HUDEP-2 (cell line): ENCODE data around the gene FMO5.
"Not testable (repeated sequence)": the region's sequence is repeated elsewhere in the genome, so short reads cannot be mapped to it uniquely, and the experiment has no call there.

Experiments
- DNase-seq, 76 experiments: peaks; one replicate each; lab custom pipeline; 2025; ENCODE audit not compliant: unreplicated experiment in 76 of 76; lab: John Stamatoyannopoulos, UW

FMO5 gene

GRCh38 chr1:147240131-147240721, 15.1 kb upstream of the FMO5 start:
- DNase-seq = not testable (repeated sequence)

GRCh38 chr1:147238925-147239820, 14.0 kb upstream of the FMO5 start:
- no peak for DNase-seq

- DNase-seq = no peak
These were observed 13.1 kb upstream of the FMO5 start for GRCh38 chr1:147238053-147238902.

- DNase-seq = no peak
These were observed 12.0 kb upstream of the FMO5 start for GRCh38 chr1:147236959-147237791.

DNA sequence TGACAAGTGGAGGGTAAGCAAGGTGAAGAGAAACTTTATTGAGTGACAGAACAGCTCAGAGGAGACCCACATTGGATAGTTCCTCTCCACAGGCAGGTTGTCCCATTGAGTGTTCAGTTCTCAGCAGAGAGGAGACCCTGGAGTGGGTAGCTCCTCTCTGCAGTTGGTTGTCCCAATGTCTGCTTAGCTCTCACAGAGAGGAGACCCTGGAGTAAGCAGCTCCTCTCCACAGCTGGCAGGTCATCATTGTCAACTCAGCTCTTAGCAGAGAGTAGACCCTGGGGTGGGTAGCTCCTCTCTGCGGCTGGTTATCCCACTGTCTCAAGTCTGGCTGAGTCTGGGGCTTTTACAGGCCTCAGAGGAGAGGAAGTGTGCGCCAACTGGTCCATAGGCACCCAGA, 11.3 kb upstream of the FMO5 start:
- no peak for DNase-seq

- DNase-seq = no peak
These were observed 10.7 kb upstream of the FMO5 start for GRCh38 chr1:147235822-147236221.

GRCh38 chr1:147233903-147234302, 8.8 kb upstream of the FMO5 start:
- not testable (repeated sequence) for DNase-seq

DNA sequence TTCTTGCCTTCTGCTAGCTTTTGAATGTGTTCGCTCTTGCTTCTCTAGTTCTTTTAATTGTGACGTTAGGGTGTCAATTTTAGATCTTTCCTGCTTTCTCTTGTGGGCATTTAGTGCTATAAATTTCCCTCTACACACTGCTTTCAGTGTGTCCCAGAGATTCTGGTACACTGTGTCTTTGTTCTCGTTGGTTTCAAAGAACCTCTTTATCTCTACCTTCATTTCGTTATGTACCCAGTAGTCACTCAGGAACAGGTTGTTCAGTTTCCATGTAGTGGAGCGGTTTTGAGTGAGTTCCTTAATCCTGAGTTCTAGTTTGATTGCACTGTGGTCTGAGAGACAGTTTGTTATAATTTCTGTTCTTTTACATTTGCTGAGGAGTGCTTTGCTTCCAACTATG, 5.9 kb upstream of the FMO5 start:
- not testable (repeated sequence) for DNase-seq

- no peak for DNase-seq
These were observed 1.2 kb downstream of the FMO5 start for GRCh38 chr1:147223740-147224615.

GRCh38 chr1:147218606-147219005, 6.5 kb downstream of the FMO5 start:
- DNase-seq = no peak

DNA sequence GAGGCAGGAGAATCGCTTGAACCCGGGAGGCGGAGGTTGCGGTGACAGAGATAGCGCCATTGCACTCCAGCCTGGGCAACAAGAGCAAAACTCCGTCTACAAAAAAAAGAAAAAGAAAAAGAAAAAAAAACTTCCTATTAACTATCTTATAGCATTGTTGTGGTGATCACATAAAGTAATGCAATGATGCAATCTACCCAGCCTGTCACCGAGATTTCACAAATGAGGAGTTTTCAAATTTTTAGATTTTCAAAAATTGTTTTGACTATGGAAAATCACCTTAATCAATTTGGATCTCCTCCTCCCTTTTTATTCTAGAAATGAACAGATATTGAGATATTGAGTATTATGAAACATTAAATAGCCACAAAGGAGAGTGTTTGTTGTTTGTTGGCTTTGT, 8.0 kb downstream of the FMO5 start:
- no peak for DNase-seq

DNA sequence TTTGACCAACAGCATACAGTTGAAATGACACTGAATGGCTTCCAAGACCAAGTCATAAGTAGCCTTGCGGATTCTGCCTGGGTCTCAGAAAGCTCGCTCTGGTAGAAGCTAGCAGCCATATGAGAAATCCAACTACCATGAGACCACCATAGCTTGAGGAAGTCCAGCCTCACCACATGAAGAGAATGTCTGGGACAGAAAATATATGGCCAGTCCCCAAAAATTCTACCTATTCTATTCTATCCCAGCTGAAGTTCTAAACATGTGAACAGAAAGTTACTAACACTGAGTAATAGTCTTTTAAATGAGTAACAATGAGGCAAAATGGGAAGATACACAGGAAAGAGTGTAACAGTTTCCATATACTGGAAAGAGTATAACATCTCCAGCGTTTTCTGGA, 9.0 kb downstream of the FMO5 start:
- no peak for DNase-seq

- DNase-seq = no peak
These were observed 9.6 kb downstream of the FMO5 start for GRCh38 chr1:147215540-147215916.

DNA sequence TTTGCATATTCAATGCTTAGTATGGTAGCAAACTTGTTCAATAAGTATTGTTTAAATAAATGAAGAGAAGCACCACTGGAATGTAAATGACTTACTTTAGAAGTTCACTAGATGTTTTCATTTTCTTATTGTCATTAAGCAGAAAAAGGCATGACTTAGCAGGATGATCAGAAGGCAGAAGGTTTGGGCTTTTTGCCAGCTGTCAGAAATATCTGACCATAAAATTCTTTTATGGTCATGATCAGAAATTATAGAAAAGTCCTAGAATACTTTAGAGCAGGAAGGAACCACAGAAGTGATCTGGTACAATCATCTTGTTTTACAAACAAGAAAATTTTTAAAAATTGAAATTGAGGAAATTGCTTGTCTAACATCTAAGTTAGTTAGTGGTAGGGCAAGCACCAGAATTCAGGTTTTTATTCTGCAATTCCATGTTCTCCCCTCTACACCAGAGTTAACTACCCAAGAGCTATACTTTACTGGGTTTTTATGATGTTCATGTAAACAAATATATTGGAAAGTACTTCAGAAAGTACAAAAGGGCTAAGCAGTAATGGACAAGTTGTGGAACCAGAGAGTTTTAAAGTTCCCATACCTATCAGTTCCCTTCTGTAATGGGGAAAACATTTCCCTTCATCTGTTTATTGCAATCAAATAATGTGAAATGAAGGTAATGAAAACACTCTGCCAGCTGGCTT, 10.1 kb downstream of the FMO5 start:
- DNase-seq = no peak

- DNase-seq = no peak
These were observed 10.8 kb downstream of the FMO5 start for GRCh38 chr1:147214325-147214724.

GRCh38 chr1:147213271-147213670, 11.9 kb downstream of the FMO5 start:
- DNase-seq = no peak

GRCh38 chr1:147211577-147211976, 13.6 kb downstream of the FMO5 start:
- no peak for DNase-seq

DNA sequence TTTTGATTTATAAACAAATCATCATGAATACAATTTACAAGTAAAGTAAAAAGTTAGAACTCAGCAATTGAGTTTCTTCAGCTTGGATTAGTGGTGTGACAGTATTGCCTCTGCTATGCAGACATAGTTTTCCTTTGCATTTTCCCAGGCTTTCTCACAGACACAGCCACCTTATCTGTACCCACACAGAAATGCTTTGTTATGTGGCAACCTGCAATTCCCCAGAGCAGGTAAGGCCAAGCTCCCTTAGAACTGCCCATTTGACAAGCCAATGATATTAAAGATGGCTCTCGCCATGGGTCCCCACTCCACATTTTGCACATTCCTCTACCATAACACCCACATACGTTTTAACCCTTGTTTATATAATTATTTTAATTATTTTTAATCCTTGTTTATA, 14.2 kb downstream of the FMO5 start:
- no peak for DNase-seq
